ENCODE results near the gene PNKP.

DNA sequence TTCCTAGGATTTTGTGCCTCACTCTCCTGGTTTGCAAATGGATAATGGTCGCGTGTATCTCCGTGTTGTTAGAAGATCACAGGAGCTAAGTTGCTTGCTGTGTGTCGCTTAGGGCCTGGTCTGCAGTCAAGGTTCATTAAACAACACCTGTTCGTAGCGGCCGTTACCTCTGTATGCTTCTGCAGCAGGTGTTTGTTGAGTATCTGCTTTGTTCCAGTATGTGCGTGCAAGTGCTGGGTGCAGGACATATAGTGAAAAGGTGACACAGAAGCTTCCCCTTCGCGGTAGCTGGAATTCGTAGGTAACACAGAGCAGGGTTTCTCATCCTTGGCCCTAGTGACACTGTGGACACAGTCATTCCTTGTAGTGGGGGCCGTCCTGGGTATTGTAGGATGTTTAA is 43.9 kb downstream of the PNKP start:
- TF ChIP-seq EZH2 (IDR thresholded peaks at IDR 0.05; ENCODE audit: borderline replicate concordance, low read depth, low read length, poor library complexity, severe bottlenecking) = no peak
- TF ChIP-seq, protein P1, sequence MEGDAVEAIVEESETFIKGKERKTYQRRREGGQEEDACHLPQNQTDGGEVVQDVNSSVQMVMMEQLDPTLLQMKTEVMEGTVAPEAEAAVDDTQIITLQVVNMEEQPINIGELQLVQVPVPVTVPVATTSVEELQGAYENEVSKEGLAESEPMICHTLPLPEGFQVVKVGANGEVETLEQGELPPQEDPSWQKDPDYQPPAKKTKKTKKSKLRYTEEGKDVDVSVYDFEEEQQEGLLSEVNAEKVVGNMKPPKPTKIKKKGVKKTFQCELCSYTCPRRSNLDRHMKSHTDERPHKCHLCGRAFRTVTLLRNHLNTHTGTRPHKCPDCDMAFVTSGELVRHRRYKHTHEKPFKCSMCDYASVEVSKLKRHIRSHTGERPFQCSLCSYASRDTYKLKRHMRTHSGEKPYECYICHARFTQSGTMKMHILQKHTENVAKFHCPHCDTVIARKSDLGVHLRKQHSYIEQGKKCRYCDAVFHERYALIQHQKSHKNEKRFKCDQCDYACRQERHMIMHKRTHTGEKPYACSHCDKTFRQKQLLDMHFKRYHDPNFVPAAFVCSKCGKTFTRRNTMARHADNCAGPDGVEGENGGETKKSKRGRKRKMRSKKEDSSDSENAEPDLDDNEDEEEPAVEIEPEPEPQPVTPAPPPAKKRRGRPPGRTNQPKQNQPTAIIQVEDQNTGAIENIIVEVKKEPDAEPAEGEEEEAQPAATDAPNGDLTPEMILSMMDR (conservative IDR thresholded peaks at IDR 0.05; ENCODE audit: low read depth, low read length) = no peak
